HEK293 (cell line): Measurements from ENCODE around the gene HDAC10.

Experiments used
- CTCF ChIA-PET: fragments of 350-600 bp; formaldehyde crosslinking; extraction: SDS; loops from one replicate; lab custom pipeline; 2021; ENCODE audit warnings: antibody characterized with exemption; lab: Yijun Ruan, JAX
- POLR2A ChIA-PET: fragments of 300-600 bp; formaldehyde crosslinking; extraction: SDS; loops from one replicate; lab custom pipeline; 2020; ENCODE audit warnings: antibody characterized with exemption, inconsistent platforms; lab: Yijun Ruan, JAX
- H3K27ac ChIP-seq: fragments of 200-500 bp; sonication (Bioruptor generic); 2 replicates; pipeline ENCODE4 v1.5.1; 2014; ENCODE audit warnings: low read depth, low read length, control low read depth, inconsistent platforms; ENCODE audit errors: extremely low read depth
- H3K36me3 ChIP-seq, 2 experiments: fragments of 200-500 bp in 1 of 2; sonication (Bioruptor generic) in 1 of 2; 1 replicate in 1 of 2; 2 replicates in 1 of 2; pipeline ENCODE4 v1.5.1; 2014 to 2017; ENCODE audit warnings: inconsistent platforms in 2 of 2, low read length in 2 of 2; ENCODE audit not compliant: control insufficient read depth in 2 of 2, insufficient read depth in 1 of 2
- H3K4me1 ChIP-seq: fragments of 200-500 bp; sonication (Bioruptor generic); 2 replicates; pipeline ENCODE4 v1.5.1; 2014; ENCODE audit warnings: mild to moderate bottlenecking, low read length, inconsistent platforms; ENCODE audit not compliant: control insufficient read depth, insufficient read depth
- H3K4me3 ChIP-seq: 2 replicates; pipeline ENCODE4 v1.5.1; 2011; ENCODE audit warnings: low read depth, mild to moderate bottlenecking, control low read depth, low read length, moderate library complexity
- H3K9me3 ChIP-seq: fragments of 200-500 bp; sonication (Bioruptor generic); 2 replicates; pipeline ENCODE4 v1.5.1; 2014; ENCODE audit warnings: low read depth, low read length, inconsistent platforms; ENCODE audit not compliant: control insufficient read depth, insufficient read depth
- GLIS1 ChIP-seq: fragments of 450-650 bp; formaldehyde crosslinking; IDR thresholded peaks from 2 replicates; pipeline ENCODE4 v1.5.1; 2016; ENCODE audit warnings: missing biosample characterization, missing genetic modification characterization
- GLIS2 ChIP-seq: fragments of 450-650 bp; formaldehyde crosslinking; IDR thresholded peaks from 2 replicates; pipeline ENCODE4 v1.5.1; 2016; ENCODE audit warnings: missing biosample characterization, missing genetic modification characterization
- KLF1 ChIP-seq: fragments of 450-650 bp; formaldehyde crosslinking; IDR thresholded peaks from 2 replicates; pipeline ENCODE4 v1.5.1; 2016; ENCODE audit warnings: missing biosample characterization, missing genetic modification characterization
- KLF7 ChIP-seq: fragments of 450-650 bp; formaldehyde crosslinking; IDR thresholded peaks from 2 replicates; pipeline ENCODE4 v1.5.1; 2016; ENCODE audit warnings: missing biosample characterization, missing genetic modification characterization, borderline replicate concordance
- KLF8 ChIP-seq: fragments of 450-650 bp; formaldehyde crosslinking; IDR thresholded peaks from 2 replicates; pipeline ENCODE4 v1.5.1; 2016; ENCODE audit warnings: missing biosample characterization, missing genetic modification characterization
- KLF9 ChIP-seq: fragments of 450-650 bp; formaldehyde crosslinking; IDR thresholded peaks from 2 replicates; pipeline ENCODE4 v1.5.1; 2016; ENCODE audit warnings: missing biosample characterization, missing genetic modification characterization, low read depth
- OSR2 ChIP-seq: fragments of 450-650 bp; formaldehyde crosslinking; IDR thresholded peaks from 2 replicates; pipeline ENCODE4 v1.5.1; 2016; ENCODE audit warnings: missing biosample characterization, missing genetic modification characterization
- PATZ1 ChIP-seq: fragments of 450-650 bp; formaldehyde crosslinking; IDR thresholded peaks from 2 replicates; pipeline ENCODE4 v1.5.1; 2016; ENCODE audit warnings: missing biosample characterization, missing genetic modification characterization
- SP2 ChIP-seq: fragments of 450-650 bp; formaldehyde crosslinking; IDR thresholded peaks from 2 replicates; pipeline ENCODE4 v1.5.1; 2016; ENCODE audit warnings: missing biosample characterization, missing genetic modification characterization
- ZBTB10 ChIP-seq: fragments of 450-650 bp; formaldehyde crosslinking; IDR thresholded peaks from 2 replicates; pipeline ENCODE4 v1.5.1; 2016; ENCODE audit warnings: missing biosample characterization, missing genetic modification characterization
- ZBTB17 ChIP-seq: fragments of 450-650 bp; formaldehyde crosslinking; IDR thresholded peaks from 2 replicates; pipeline ENCODE4 v1.5.1; 2016; ENCODE audit warnings: missing biosample characterization, missing genetic modification characterization
- ZBTB20 ChIP-seq: fragments of 450-650 bp; formaldehyde crosslinking; IDR thresholded peaks from 2 replicates; pipeline ENCODE4 v1.5.1; 2016; ENCODE audit warnings: missing biosample characterization, missing genetic modification characterization
- ZBTB48 ChIP-seq: fragments of 450-650 bp; formaldehyde crosslinking; IDR thresholded peaks from 2 replicates; pipeline ENCODE4 v1.5.1; 2016; ENCODE audit warnings: missing biosample characterization, missing genetic modification characterization
- ZBTB7A ChIP-seq: fragments of 450-650 bp; formaldehyde crosslinking; IDR thresholded peaks from 2 replicates; pipeline ENCODE4 v1.5.1; 2016; ENCODE audit warnings: low read depth, missing biosample characterization, missing genetic modification characterization
- ZBTB8A ChIP-seq: fragments of 450-650 bp; formaldehyde crosslinking; IDR thresholded peaks from 2 replicates; pipeline ENCODE4 v1.5.1; 2016; ENCODE audit warnings: missing biosample characterization, missing genetic modification characterization
- ZIC2 ChIP-seq: fragments of 450-650 bp; formaldehyde crosslinking; IDR thresholded peaks from 2 replicates; pipeline ENCODE4 v1.5.1; 2016; ENCODE audit warnings: missing biosample characterization, missing genetic modification characterization
- ZNF155 ChIP-seq: fragments of 450-650 bp; formaldehyde crosslinking; IDR thresholded peaks from 2 replicates; pipeline ENCODE4 v1.5.1; 2016; ENCODE audit warnings: missing biosample characterization, missing genetic modification characterization
- ZNF510 ChIP-seq: fragments of 450-650 bp; formaldehyde crosslinking; IDR thresholded peaks from 2 replicates; pipeline ENCODE4 v1.5.1; 2018; ENCODE audit warnings: mild to moderate bottlenecking, missing genetic modification characterization, missing biosample characterization; ENCODE audit not compliant: insufficient replicate concordance
- ZNF585B ChIP-seq: fragments of 450-650 bp; formaldehyde crosslinking; IDR thresholded peaks from 2 replicates; pipeline ENCODE4 v1.5.1; 2016; ENCODE audit warnings: missing biosample characterization, missing genetic modification characterization
- ZNF600 ChIP-seq: fragments of 450-650 bp; formaldehyde crosslinking; IDR thresholded peaks from 2 replicates; pipeline ENCODE4 v1.5.1; 2016; ENCODE audit warnings: missing biosample characterization, missing genetic modification characterization
- ZNF629 ChIP-seq: fragments of 450-650 bp; formaldehyde crosslinking; IDR thresholded peaks from 2 replicates; pipeline ENCODE4 v1.5.1; 2017; ENCODE audit warnings: missing biosample characterization, missing genetic modification characterization
- ZNF837 ChIP-seq: fragments of 450-650 bp; formaldehyde crosslinking; IDR thresholded peaks from 2 replicates; pipeline ENCODE4 v1.5.1; 2016; ENCODE audit warnings: missing biosample characterization, missing genetic modification characterization
- TF ChIP-seq, protein P1 (sequence below): fragments of 450-650 bp; formaldehyde crosslinking; IDR thresholded peaks from 2 replicates; pipeline ENCODE4 v1.5.1; 2016; ENCODE audit warnings: missing biosample characterization, missing genetic modification characterization, borderline replicate concordance
- TF ChIP-seq, protein P2 (sequence below): fragments of 450-650 bp; formaldehyde crosslinking; IDR thresholded peaks from 2 replicates; pipeline ENCODE4; 2016; ENCODE audit warnings: missing biosample characterization, missing genetic modification characterization
- TF ChIP-seq, protein P3 (sequence below): fragments of 450-650 bp; formaldehyde crosslinking; IDR thresholded peaks from 2 replicates; pipeline ENCODE4 v1.5.1; 2017; ENCODE audit warnings: missing biosample characterization, missing genetic modification characterization
- TF ChIP-seq, protein P4 (sequence below): fragments of 450-650 bp; formaldehyde crosslinking; IDR thresholded peaks from 2 replicates; pipeline ENCODE4 v1.5.1; 2016; ENCODE audit warnings: missing biosample characterization, missing genetic modification characterization

Gene HDAC10

GRCh38 chr22:50262460-50262911 lies 11.4 kb upstream of the HDAC10 start:
- H3K4me3 ChIP-seq, result no peak overlapping the region
- no peak overlapping the region; the same call in 1 of the 2 replicates for H3K27ac ChIP-seq
- ChIA-PET CTCF (interaction anchor here (1.2 to 2.8 kb wide), 5 partner anchors 10 to 235 kb away, joined by 3 to 10 read pairs (median 4); no protein-coding TSS in a partner anchor), POLR2A (interaction anchor here (0.9 to 2.6 kb wide), 4 partner anchors 9 to 25 kb away, joined by 3 to 12 read pairs (median 8); partner anchors contain the start of gene HDAC10)
- peaks cover 11% of the 10 kb centered on the region for H3K4me1 ChIP-seq
- peaks cover 0 to 21% of the 10 kb centered on the region in 2 experiments; a peak in 2 of 3 replicates for H3K36me3 ChIP-seq
- no peaks in the 10 kb centered on the region for H3K9me3 ChIP-seq
- 0 out of 2 replicates have a peak, but pooled peaks have one; percentile 30 for TF ChIP-seq ZNF600 (tag by site-specific recombination)
- TF ChIP-seq ZNF510 (tag by site-specific recombination), result no peak
- peak; percentile 64; the same call in 1 of the 2 replicates for TF ChIP-seq ZBTB8A (tag by site-specific recombination)
- no peak for TF ChIP-seq ZNF585B (tag by site-specific recombination)
- TF ChIP-seq, protein P1, sequence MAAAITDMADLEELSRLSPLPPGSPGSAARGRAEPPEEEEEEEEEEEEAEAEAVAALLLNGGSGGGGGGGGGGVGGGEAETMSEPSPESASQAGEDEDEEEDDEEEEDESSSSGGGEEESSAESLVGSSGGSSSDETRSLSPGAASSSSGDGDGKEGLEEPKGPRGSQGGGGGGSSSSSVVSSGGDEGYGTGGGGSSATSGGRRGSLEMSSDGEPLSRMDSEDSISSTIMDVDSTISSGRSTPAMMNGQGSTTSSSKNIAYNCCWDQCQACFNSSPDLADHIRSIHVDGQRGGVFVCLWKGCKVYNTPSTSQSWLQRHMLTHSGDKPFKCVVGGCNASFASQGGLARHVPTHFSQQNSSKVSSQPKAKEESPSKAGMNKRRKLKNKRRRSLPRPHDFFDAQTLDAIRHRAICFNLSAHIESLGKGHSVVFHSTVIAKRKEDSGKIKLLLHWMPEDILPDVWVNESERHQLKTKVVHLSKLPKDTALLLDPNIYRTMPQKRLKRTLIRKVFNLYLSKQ (tag by site-specific recombination), result no peak
- TF ChIP-seq, protein P2, sequence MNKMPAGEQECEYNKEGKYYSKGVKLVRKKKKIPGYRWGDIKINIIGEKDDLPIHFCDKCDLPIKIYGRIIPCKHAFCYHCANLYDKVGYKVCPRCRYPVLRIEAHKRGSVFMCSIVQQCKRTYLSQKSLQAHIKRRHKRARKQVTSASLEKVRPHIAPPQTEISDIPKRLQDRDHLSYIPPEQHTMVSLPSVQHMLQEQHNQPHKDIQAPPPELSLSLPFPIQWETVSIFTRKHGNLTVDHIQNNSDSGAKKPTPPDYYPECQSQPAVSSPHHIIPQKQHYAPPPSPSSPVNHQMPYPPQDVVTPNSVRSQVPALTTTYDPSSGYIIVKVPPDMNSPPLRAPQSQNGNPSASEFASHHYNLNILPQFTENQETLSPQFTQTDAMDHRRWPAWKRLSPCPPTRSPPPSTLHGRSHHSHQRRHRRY, result no peak
- peak; percentile 87 for TF ChIP-seq KLF1 (tag by site-specific recombination)
- TF ChIP-seq ZBTB48 (tag by site-specific recombination), result peak; percentile 78
- TF ChIP-seq ZBTB20 (tag by site-specific recombination), result peak; percentile 98
- TF ChIP-seq ZNF155 (tag by site-specific recombination), result no peak
- TF ChIP-seq PATZ1 (tag by site-specific recombination), result peak; percentile 74
- no peak for TF ChIP-seq ZNF629
- TF ChIP-seq ZBTB17 (tag by site-specific recombination), result peak; percentile 17; the same call in 1 of the 2 replicates
- TF ChIP-seq, protein P3, sequence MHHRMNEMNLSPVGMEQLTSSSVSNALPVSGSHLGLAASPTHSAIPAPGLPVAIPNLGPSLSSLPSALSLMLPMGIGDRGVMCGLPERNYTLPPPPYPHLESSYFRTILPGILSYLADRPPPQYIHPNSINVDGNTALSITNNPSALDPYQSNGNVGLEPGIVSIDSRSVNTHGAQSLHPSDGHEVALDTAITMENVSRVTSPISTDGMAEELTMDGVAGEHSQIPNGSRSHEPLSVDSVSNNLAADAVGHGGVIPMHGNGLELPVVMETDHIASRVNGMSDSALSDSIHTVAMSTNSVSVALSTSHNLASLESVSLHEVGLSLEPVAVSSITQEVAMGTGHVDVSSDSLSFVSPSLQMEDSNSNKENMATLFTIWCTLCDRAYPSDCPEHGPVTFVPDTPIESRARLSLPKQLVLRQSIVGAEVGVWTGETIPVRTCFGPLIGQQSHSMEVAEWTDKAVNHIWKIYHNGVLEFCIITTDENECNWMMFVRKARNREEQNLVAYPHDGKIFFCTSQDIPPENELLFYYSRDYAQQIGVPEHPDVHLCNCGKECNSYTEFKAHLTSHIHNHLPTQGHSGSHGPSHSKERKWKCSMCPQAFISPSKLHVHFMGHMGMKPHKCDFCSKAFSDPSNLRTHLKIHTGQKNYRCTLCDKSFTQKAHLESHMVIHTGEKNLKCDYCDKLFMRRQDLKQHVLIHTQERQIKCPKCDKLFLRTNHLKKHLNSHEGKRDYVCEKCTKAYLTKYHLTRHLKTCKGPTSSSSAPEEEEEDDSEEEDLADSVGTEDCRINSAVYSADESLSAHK, result no peak
- TF ChIP-seq ZBTB10 (tag by site-specific recombination), result peak; percentile 52; the same call in 1 of the 2 replicates
- peak; percentile 42 for TF ChIP-seq KLF8 (tag by site-specific recombination)
- TF ChIP-seq OSR2 (tag by site-specific recombination), result no peak
- TF ChIP-seq ZNF837 (tag by site-specific recombination), result no peak
- peak; percentile 86 for TF ChIP-seq GLIS2 (tag by site-specific recombination)
- peak; percentile 55; the same call in 1 of the 2 replicates for TF ChIP-seq KLF9 (tag by site-specific recombination)
- TF ChIP-seq ZBTB7A, result no peak
- TF ChIP-seq KLF7 (tag by site-specific recombination), result peak; percentile 20; the same call in 1 of the 2 replicates
- TF ChIP-seq ZIC2 (tag by site-specific recombination), result peak; percentile 73
- TF ChIP-seq, protein P4, sequence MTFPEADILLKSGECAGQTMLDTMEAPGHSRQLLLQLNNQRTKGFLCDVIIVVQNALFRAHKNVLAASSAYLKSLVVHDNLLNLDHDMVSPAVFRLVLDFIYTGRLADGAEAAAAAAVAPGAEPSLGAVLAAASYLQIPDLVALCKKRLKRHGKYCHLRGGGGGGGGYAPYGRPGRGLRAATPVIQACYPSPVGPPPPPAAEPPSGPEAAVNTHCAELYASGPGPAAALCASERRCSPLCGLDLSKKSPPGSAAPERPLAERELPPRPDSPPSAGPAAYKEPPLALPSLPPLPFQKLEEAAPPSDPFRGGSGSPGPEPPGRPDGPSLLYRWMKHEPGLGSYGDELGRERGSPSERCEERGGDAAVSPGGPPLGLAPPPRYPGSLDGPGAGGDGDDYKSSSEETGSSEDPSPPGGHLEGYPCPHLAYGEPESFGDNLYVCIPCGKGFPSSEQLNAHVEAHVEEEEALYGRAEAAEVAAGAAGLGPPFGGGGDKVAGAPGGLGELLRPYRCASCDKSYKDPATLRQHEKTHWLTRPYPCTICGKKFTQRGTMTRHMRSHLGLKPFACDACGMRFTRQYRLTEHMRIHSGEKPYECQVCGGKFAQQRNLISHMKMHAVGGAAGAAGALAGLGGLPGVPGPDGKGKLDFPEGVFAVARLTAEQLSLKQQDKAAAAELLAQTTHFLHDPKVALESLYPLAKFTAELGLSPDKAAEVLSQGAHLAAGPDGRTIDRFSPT (tag by site-specific recombination), result peak; percentile 53
- peak; percentile 12; the same call in 1 of the 2 replicates for TF ChIP-seq SP2 (tag by site-specific recombination)
- TF ChIP-seq GLIS1, result peak; percentile 50; the same call in 1 of the 2 replicates
